NB4 (cell line): ENCODE measurements around the gene DNAH1.

Source experiments
- DNase-seq: peaks from one replicate; pipeline ENCODE4 v3.0.0; 2010; ENCODE audit warnings: low read depth
- H3K4me3 ChIP-seq: one replicate; pipeline ENCODE4 v1.5.1; 2011; ENCODE audit warnings: mild to moderate bottlenecking, low read depth, low read length, moderate library complexity
- CTCF ChIP-seq: IDR thresholded peaks from one replicate; pipeline ENCODE4 v1.5.1; 2012; ENCODE audit warnings: low read depth, low read length
- MYC ChIP-seq: IDR thresholded peaks from 2 replicates; pipeline ENCODE4 v1.6.1; 2011; ENCODE audit warnings: low read depth, low read length
- POLR2A ChIP-seq: IDR thresholded peaks from 2 replicates; pipeline ENCODE4 v1.6.1; 2011; ENCODE audit warnings: mild to moderate bottlenecking; ENCODE audit not compliant: insufficient read length; ENCODE audit errors: extremely low read depth
- TF ChIP-seq, protein P1 (sequence below): IDR thresholded peaks from 2 replicates; pipeline ENCODE4 v1.6.1; 2011; ENCODE audit warnings: low read depth, low read length

DNAH1 gene

DNA sequence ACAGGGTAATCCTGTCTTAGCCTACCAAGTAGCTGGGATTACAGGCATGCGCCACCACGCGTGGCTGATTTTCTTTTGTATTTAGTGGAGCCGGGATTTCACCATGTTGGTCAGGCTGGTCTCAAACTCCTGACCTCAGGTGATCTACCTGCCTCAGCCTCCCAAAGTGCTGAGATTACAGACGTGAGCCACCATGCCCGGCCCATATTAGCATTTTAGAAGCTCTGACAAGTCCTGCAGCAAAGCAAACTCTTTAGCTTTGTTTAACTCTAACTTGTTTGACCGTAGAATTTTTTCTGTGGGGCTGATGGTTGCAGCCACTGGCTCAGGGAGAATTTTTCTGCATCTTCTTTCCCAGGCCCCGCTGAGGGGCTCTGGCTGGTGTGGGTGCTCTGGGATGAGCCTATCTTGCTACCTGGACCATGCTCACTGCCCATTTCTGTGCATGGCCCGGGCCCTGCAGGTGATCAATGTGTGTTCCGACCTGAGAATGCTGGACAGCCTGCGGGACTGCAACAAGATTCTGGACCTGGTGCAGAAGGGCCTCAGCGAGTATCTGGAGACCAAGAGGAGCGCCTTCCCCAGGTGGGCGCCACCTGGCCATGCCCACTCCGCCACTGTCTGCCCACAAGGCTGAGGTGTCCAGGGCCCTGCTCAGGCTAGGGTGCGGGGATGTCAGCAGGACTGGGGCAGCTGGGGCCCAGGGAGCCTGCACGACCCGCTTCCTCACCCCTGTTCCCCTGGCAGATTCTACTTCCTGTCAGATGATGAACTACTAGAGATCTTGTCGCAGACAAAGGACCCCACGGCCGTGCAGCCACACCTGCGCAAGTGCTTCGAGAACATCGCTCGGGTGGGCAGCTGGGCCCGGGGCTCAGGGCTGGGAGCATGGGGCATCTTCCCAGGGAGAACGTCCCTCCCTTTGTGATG, 41.3 kb downstream of the DNAH1 start:
- no peak for DNase-seq
- TF ChIP-seq CTCF (no peak), POLR2A (no peak), MYC (no peak)
- TF ChIP-seq, protein P1, sequence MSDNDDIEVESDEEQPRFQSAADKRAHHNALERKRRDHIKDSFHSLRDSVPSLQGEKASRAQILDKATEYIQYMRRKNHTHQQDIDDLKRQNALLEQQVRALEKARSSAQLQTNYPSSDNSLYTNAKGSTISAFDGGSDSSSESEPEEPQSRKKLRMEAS: no peak
- no peak overlapping the region for H3K4me3 ChIP-seq

- DNase-seq: no peak
- TF ChIP-seq CTCF (no peak), POLR2A (no peak), MYC (no peak)
- TF ChIP-seq, protein P1: no peak
- no peak overlapping the region for H3K4me3 ChIP-seq
Measured at GRCh38 chr3:52358362-52358940, 42.3 kb downstream of the DNAH1 start.

- H3K4me3 ChIP-seq: no peak overlapping the region
- no peak for DNase-seq
- TF ChIP-seq CTCF: no peak
- TF ChIP-seq, protein P1: no peak
- no peak for TF ChIP-seq MYC
- no peak for TF ChIP-seq POLR2A
Measured at GRCh38 chr3:52359116-52359855, 43.2 kb downstream of the DNAH1 start.

- H3K4me3 ChIP-seq: no peak overlapping the region
- DNase-seq: no peak
- TF ChIP-seq MYC (no peak), POLR2A (no peak), CTCF (no peak)
- TF ChIP-seq, protein P1: no peak
Measured at GRCh38 chr3:52361011-52361410, 44.9 kb downstream of the DNAH1 start.

GRCh38 chr3:52361454-52361853, 45.3 kb downstream of the DNAH1 start:
- TF ChIP-seq, protein P1: no peak
- no peak for DNase-seq
- no peak overlapping the region for H3K4me3 ChIP-seq
